WTC11 (cell line): Measurements from ENCODE around the gene FIS1. TPM values are rescaled to one million over a fixed set of nuclear protein-coding genes. Genes with fewer than 3 reads are reported as not detected.

ENCODE experiments used
- ATAC-seq: fragments of 200-7000 bp; cut with Tn5 transposase; 2 replicates; pipeline ENCODE4 v1.10.0; 2021; ENCODE audit warnings: mild to moderate bottlenecking, moderate library complexity
- CTCF ChIA-PET: fragments of 300-600 bp; sonication (Branson Sonifier 250); formaldehyde crosslinking; loops from one replicate; lab custom pipeline; 2021; ENCODE audit warnings: antibody characterized with exemption; lab: Charles Lee
- POLR2A ChIA-PET: fragments of 350-600 bp; sonication (Branson Sonifier 250); formaldehyde crosslinking; loops from one replicate; lab custom pipeline; 2021; ENCODE audit warnings: antibody characterized with exemption; lab: Charles Lee
- DNase-seq: peaks from one replicate; pipeline ENCODE4 v3.0.0; 2021; ENCODE audit warnings: low spot score
- H3K27ac Mint-ChIP-seq: 2 replicates; pipeline ENCODE4 v1.8.0; 2021; ENCODE audit warnings: mixed read lengths
- H3K27me3 Mint-ChIP-seq: 2 replicates; pipeline ENCODE4 v1.8.0; 2021; ENCODE audit warnings: low read depth, mild to moderate bottlenecking, moderate library complexity, mixed read lengths
- H3K36me3 Mint-ChIP-seq: 2 replicates; pipeline ENCODE4 v1.8.0; 2021; ENCODE audit warnings: mixed read lengths
- H3K4me1 Mint-ChIP-seq: 2 replicates; pipeline ENCODE4 v1.8.0; 2022; ENCODE audit warnings: mixed read lengths
- H3K4me3 Mint-ChIP-seq: 2 replicates; pipeline ENCODE4 v1.8.0; 2021; ENCODE audit warnings: mild to moderate bottlenecking, moderate library complexity, mixed read lengths
- H3K9me3 Mint-ChIP-seq: 2 replicates; pipeline ENCODE4 v1.8.0; 2021; ENCODE audit warnings: mixed read lengths
- E2F5 ChIP-seq: sonication (generic); formaldehyde crosslinking; IDR thresholded peaks from 2 replicates; pipeline ENCODE4 v1.8.1; 2022; ENCODE audit warnings: mild to moderate bottlenecking, moderate library complexity, missing genetic modification reagents
- EMX1 ChIP-seq: fragments of 250-450 bp; sonication (Bioruptor Pico); IDR thresholded peaks from 2 replicates; pipeline ENCODE4 v1.8.0; 2021; ENCODE audit warnings: mild to moderate bottlenecking
- GTF2I ChIP-seq: fragments of 250-450 bp; sonication (Bioruptor Pico); conservative IDR thresholded peaks from 2 replicates; pipeline ENCODE4 v1.4.0; 2021; ENCODE audit warnings: mild to moderate bottlenecking
- HMGA2 ChIP-seq: fragments of 250-450 bp; sonication (Bioruptor Pico); IDR thresholded peaks from 2 replicates; pipeline ENCODE4 v1.4.0; 2021; ENCODE audit warnings: mild to moderate bottlenecking, moderate library complexity
- JAZF1 ChIP-seq: fragments of 250-450 bp; sonication (Bioruptor Pico); IDR thresholded peaks from 2 replicates; pipeline ENCODE4 v1.9.0; 2021; ENCODE audit warnings: moderate library complexity, mild to moderate bottlenecking, inconsistent platforms
- MXD4 ChIP-seq: fragments of 250-450 bp; sonication (Bioruptor Pico); IDR thresholded peaks from 2 replicates; pipeline ENCODE4 v1.8.0; 2021; ENCODE audit warnings: mild to moderate bottlenecking, moderate library complexity, borderline replicate concordance
- NR2C2 ChIP-seq: sonication (generic); formaldehyde crosslinking; IDR thresholded peaks from 2 replicates; pipeline ENCODE4 v1.8.0; 2022; ENCODE audit warnings: mild to moderate bottlenecking, missing genetic modification reagents
- NR3C1 ChIP-seq: sonication (generic); formaldehyde crosslinking; conservative IDR thresholded peaks from 2 replicates; pipeline ENCODE4 v1.8.1; 2023; ENCODE audit warnings: low read depth, mild to moderate bottlenecking, missing genetic modification reagents
- TCF7 ChIP-seq: sonication (generic); formaldehyde crosslinking; IDR thresholded peaks from 2 replicates; pipeline ENCODE4 v1.8.0; 2022; ENCODE audit warnings: mild to moderate bottlenecking, low read depth, missing genetic modification reagents, moderate library complexity
- TP53 ChIP-seq: sonication (generic); formaldehyde crosslinking; IDR thresholded peaks from 2 replicates; pipeline ENCODE4 v1.8.1; 2023; ENCODE audit warnings: mild to moderate bottlenecking, missing genetic modification reagents
- ZNF121 ChIP-seq: sonication (generic); formaldehyde crosslinking; IDR thresholded peaks from 2 replicates; pipeline ENCODE4 v1.8.0; 2023; ENCODE audit warnings: missing genetic modification reagents
- ZNF138 ChIP-seq: sonication (generic); formaldehyde crosslinking; conservative IDR thresholded peaks from 2 replicates; pipeline ENCODE4 v1.8.1; 2022; ENCODE audit warnings: mild to moderate bottlenecking, moderate library complexity, missing genetic modification reagents
- ZNF263 ChIP-seq: sonication (generic); formaldehyde crosslinking; IDR thresholded peaks from 2 replicates; pipeline ENCODE4 v1.8.1; 2022; ENCODE audit warnings: low read depth, mild to moderate bottlenecking, moderate library complexity, missing genetic modification reagents
- ZNF281 ChIP-seq: sonication (generic); formaldehyde crosslinking; IDR thresholded peaks from 2 replicates; pipeline ENCODE4 v1.8.0; 2023; ENCODE audit warnings: mild to moderate bottlenecking, missing genetic modification reagents
- ZNF532 ChIP-seq: fragments of 250-450 bp; sonication (Bioruptor Pico); IDR thresholded peaks from 2 replicates; pipeline ENCODE4 v1.9.0; 2021; ENCODE audit warnings: mild to moderate bottlenecking, borderline replicate concordance
- ZSCAN18 ChIP-seq: fragments of 250-450 bp; sonication (Bioruptor Pico); IDR thresholded peaks from 2 replicates; pipeline ENCODE4 v2.1.2; 2022; ENCODE audit warnings: mild to moderate bottlenecking, moderate library complexity
- total RNA-seq: library from RNA; stranded (reverse); gene quantifications from 3 replicates; pipeline ENCODE4 v1.2.3, GENCODE V29; 2021
- TF ChIP-seq, protein P1 (sequence below): sonication (generic); formaldehyde crosslinking; IDR thresholded peaks from 2 replicates; pipeline ENCODE4 v1.8.0; 2022; ENCODE audit warnings: mild to moderate bottlenecking, missing genetic modification reagents

The FIS1 gene
- total RNA-seq, 1 experiment from 2014 or later = 123 TPM

GRCh38 chr7:101236292-101236835 lies 8.5 kb downstream of the FIS1 start (continued):
- no peak for TF ChIP-seq ZNF532

GRCh38 chr7:101235522-101235921 lies 9.4 kb downstream of the FIS1 start:
- no peaks in the 10 kb centered on the region for H3K9me3 Mint-ChIP-seq
- no peak for TF ChIP-seq HMGA2 (CRISPR knock-in tag)
- TF ChIP-seq ZSCAN18 (CRISPR knock-in tag) = no peak
- TF ChIP-seq NR2C2 (CRISPR knock-in tag) = no peak
- TF ChIP-seq TCF7 (CRISPR knock-in tag) = no peak
- no peak for TF ChIP-seq EMX1
- TF ChIP-seq JAZF1 (CRISPR knock-in tag) = no peak
- TF ChIP-seq ZNF263 (CRISPR knock-in tag) = no peak
- TF ChIP-seq, protein P1, sequence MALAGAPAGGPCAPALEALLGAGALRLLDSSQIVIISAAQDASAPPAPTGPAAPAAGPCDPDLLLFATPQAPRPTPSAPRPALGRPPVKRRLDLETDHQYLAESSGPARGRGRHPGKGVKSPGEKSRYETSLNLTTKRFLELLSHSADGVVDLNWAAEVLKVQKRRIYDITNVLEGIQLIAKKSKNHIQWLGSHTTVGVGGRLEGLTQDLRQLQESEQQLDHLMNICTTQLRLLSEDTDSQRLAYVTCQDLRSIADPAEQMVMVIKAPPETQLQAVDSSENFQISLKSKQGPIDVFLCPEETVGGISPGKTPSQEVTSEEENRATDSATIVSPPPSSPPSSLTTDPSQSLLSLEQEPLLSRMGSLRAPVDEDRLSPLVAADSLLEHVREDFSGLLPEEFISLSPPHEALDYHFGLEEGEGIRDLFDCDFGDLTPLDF = no peak
- TF ChIP-seq ZNF121 = no peak
- TF ChIP-seq, all 79 proteins: peak for 0
- ATAC-seq (no peak), DNase-seq (no peak)
- Mint-ChIP-seq H3K4me3 (no peak overlapping the region), H3K27ac (no peak overlapping the region), H3K4me1 (peaks cover 37% of the 10 kb centered on the region), H3K27me3 (no peaks in the 10 kb centered on the region), H3K36me3 (peaks cover under 1% of the 10 kb centered on the region; the same call in 1 of the 2 replicates)
- CTCF ChIA-PET = interaction anchor here (0.9 to 8.0 kb wide), 14 partner anchors 9 to 273 kb away, joined by 3 to 80 read pairs (median 4); partner anchors contain the start of genes FIS1, PLOD3 and ZNHIT1
- POLR2A ChIA-PET = interaction anchor here (1.9 kb wide), 1 partner anchor 9 kb away, joined by 13 read pairs; the partner anchor contains the start of gene FIS1

GRCh38 chr7:101235050-101235449 lies 9.8 kb downstream of the FIS1 start:
- POLR2A ChIA-PET = interaction anchor here (1.9 kb wide), 1 partner anchor 10 kb away, joined by 13 read pairs; the partner anchor contains the start of gene FIS1

DNA sequence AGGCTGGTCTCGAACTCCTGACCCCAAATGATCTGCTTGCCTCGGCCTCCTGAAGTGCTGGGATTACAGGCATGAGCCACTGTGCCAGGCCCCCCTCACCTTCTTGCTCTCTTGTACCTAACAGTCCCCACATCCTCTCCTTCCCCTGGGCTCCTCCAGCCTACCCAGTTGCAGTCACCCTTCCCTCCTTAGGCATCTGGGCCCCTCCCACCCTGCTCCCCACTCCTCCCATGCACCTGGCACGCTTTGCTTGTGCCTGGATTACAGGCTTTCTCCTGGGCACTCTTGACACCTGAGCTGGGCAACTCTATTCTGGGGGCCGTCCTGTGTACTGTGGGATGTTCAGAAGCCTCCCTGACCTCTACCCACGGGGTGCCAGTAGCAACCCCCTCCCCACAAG lies 10.2 kb downstream of the FIS1 start:
- POLR2A ChIA-PET = interaction anchor here (1.9 kb wide), 1 partner anchor 10 kb away, joined by 13 read pairs; the partner anchor contains the start of gene FIS1
- Mint-ChIP-seq H3K27me3 (no peaks in the 10 kb centered on the region), H3K4me3 (no peak overlapping the region), H3K27ac (peak overlapping the region; percentile 83; the same call in 1 of the 2 replicates), H3K9me3 (no peaks in the 10 kb centered on the region), H3K4me1 (peaks cover 38% of the 10 kb centered on the region), H3K36me3 (no peaks in the 10 kb centered on the region)
- DNase-seq = no peak
- CTCF ChIA-PET = interaction anchor here (0.8 to 8.0 kb wide), 16 partner anchors 10 to 274 kb away, joined by 3 to 80 read pairs (median 4); partner anchors contain the start of genes FIS1, PLOD3 and ZNHIT1
- ATAC-seq = no peak
- TF ChIP-seq GTF2I (CRISPR knock-in tag) = no peak
- TF ChIP-seq ZNF281 (CRISPR knock-in tag) = no peak
- no peak for TF ChIP-seq MXD4 (CRISPR knock-in tag)
- no peak for TF ChIP-seq TP53 (CRISPR knock-in tag)
- TF ChIP-seq NR3C1 (CRISPR knock-in tag) = no peak
- TF ChIP-seq ZNF138 = no peak
- no peak for TF ChIP-seq E2F5 (CRISPR knock-in tag)

More at GRCh38 chr7:101235050-101235449, 9.8 kb downstream of the FIS1 start:
- CTCF ChIA-PET = interaction anchor here (0.8 to 8.0 kb wide), 16 partner anchors 9 to 273 kb away, joined by 3 to 80 read pairs (median 4); partner anchors contain the start of genes FIS1, PLOD3 and ZNHIT1
- Mint-ChIP-seq H3K4me1 (peaks cover 39% of the 10 kb centered on the region), H3K4me3 (no peak overlapping the region), H3K36me3 (no peaks in the 10 kb centered on the region), H3K27ac (peak overlapping the region; percentile 83; the same call in 1 of the 2 replicates), H3K27me3 (no peaks in the 10 kb centered on the region), H3K9me3 (no peaks in the 10 kb centered on the region)
- ATAC-seq = peak; percentile 10; the same call in 1 of the 2 replicates
- DNase-seq = peak; percentile 55
- TF ChIP-seq ZNF121 = peak; percentile 99
- TF ChIP-seq EMX1 = no peak
